Mesenchymal stem cell (in vitro differentiated cells and primary cell): Measurements from ENCODE around the gene SAMD7.

Experiments used
- DNase-seq: peaks from one replicate; pipeline ENCODE4 v3.0.0-alpha.2; 2013
- H2AFZ ChIP-seq: one replicate; pipeline ENCODE4 v1.6.1; 2013; ENCODE audit warnings: low read depth, mild to moderate bottlenecking, control low read depth, inconsistent platforms, low read length, moderate library complexity
- H2AK5ac ChIP-seq: 2 replicates; pipeline ENCODE4 v1.6.1; 2013; ENCODE audit warnings: low read length, moderate library complexity, mild to moderate bottlenecking, inconsistent platforms; ENCODE audit not compliant: severe bottlenecking
- H2BK120ac ChIP-seq: one replicate; pipeline ENCODE4 v1.6.1; 2013; ENCODE audit warnings: low read depth, mild to moderate bottlenecking, inconsistent platforms, low read length, moderate library complexity
- H2BK12ac ChIP-seq, 2 experiments: one replicate each; pipeline ENCODE4 v1.6.1; 2013; ENCODE audit warnings: inconsistent platforms in 2 of 2, low read length in 2 of 2, mild to moderate bottlenecking in 2 of 2, moderate library complexity in 2 of 2, control low read depth in 1 of 2
- H2BK15ac ChIP-seq: one replicate; pipeline ENCODE4 v1.6.1; 2013; ENCODE audit warnings: mild to moderate bottlenecking, low read depth, inconsistent platforms; ENCODE audit not compliant: poor library complexity, severe bottlenecking
- H2BK5ac ChIP-seq: 2 replicates; pipeline ENCODE4 v1.6.1; 2013; ENCODE audit warnings: low read depth, mild to moderate bottlenecking, low read length, control low read depth, inconsistent platforms; ENCODE audit not compliant: poor library complexity, severe bottlenecking
- H3K14ac ChIP-seq, 2 experiments: one replicate each; pipeline ENCODE4 v1.6.1; 2013; ENCODE audit warnings: inconsistent platforms in 2 of 2, low read length in 2 of 2, control low read depth in 1 of 2, mild to moderate bottlenecking in 1 of 2, moderate library complexity in 1 of 2
- H3K18ac ChIP-seq, 2 experiments: one replicate each; pipeline ENCODE4 v1.6.1; 2013; ENCODE audit warnings: inconsistent platforms in 2 of 2, low read length in 2 of 2, control low read depth in 1 of 2, low read depth in 1 of 2, mild to moderate bottlenecking in 1 of 2
- H3K23ac ChIP-seq, 2 experiments: one replicate each; pipeline ENCODE4 v1.6.1; 2013; ENCODE audit warnings: inconsistent platforms in 2 of 2, low read length in 2 of 2, mild to moderate bottlenecking in 2 of 2, moderate library complexity in 2 of 2, control low read depth in 1 of 2
- H3K27ac ChIP-seq: 2 replicates; pipeline ENCODE4 v1.5.1; 2013; ENCODE audit warnings: mild to moderate bottlenecking, moderate library complexity, low read length, control low read depth, inconsistent platforms; ENCODE audit not compliant: poor library complexity, severe bottlenecking
- H3K27me3 ChIP-seq, 2 experiments: 2 replicates each; pipeline versions ENCODE4 v1.6.1 to v1.7.0; 2013; ENCODE audit warnings: low read length in 2 of 2, mild to moderate bottlenecking in 2 of 2, moderate library complexity in 2 of 2, control low read depth in 1 of 2, inconsistent platforms in 1 of 2; ENCODE audit not compliant: control insufficient read depth in 1 of 2, insufficient read depth in 1 of 2
- H3K36me3 ChIP-seq, 2 experiments: 2 replicates each; pipeline versions ENCODE4 v1.6.1 to v1.7.0; 2013; ENCODE audit warnings: low read length in 2 of 2, control low read depth in 1 of 2, inconsistent platforms in 1 of 2, low read depth in 1 of 2, mild to moderate bottlenecking in 1 of 2; ENCODE audit not compliant: insufficient read depth in 2 of 2, control insufficient read depth in 1 of 2
- H3K4ac ChIP-seq, 2 experiments: one replicate each; pipeline ENCODE4 v1.6.1; 2013; ENCODE audit warnings: inconsistent platforms in 2 of 2, low read length in 2 of 2, mild to moderate bottlenecking in 2 of 2, moderate library complexity in 2 of 2, control low read depth in 1 of 2, low read depth in 1 of 2
- H3K4me1 ChIP-seq: 2 replicates; pipeline ENCODE4 v1.6.1; 2013; ENCODE audit warnings: low read depth, low read length, control low read depth; ENCODE audit not compliant: control insufficient read depth, insufficient read depth
- H3K4me2 ChIP-seq: 2 replicates; pipeline ENCODE4 v1.6.1; 2013; ENCODE audit warnings: low read length, mild to moderate bottlenecking, inconsistent platforms; ENCODE audit not compliant: poor library complexity, severe bottlenecking
- H3K4me3 ChIP-seq, 2 experiments: 2 replicates each; pipeline versions ENCODE4 v1.5.1 to v1.7.0; 2013; ENCODE audit warnings: low read length in 2 of 2, mild to moderate bottlenecking in 2 of 2, control low read depth in 1 of 2, low read depth in 1 of 2; ENCODE audit not compliant: insufficient read depth in 1 of 2
- H3K79me1 ChIP-seq: replicated peaks from 2 replicates; pipeline ENCODE4 v1.6.1; 2013; ENCODE audit warnings: mild to moderate bottlenecking, control low read depth, low read length, inconsistent platforms; ENCODE audit not compliant: poor library complexity, severe bottlenecking
- H3K9ac ChIP-seq: 2 replicates; pipeline ENCODE4 v1.7.0; 2013; ENCODE audit warnings: mild to moderate bottlenecking, low read length, moderate library complexity
- H3K9me3 ChIP-seq: 2 replicates; pipeline ENCODE4 v1.7.0; 2013; ENCODE audit warnings: mild to moderate bottlenecking, low read length; ENCODE audit not compliant: control insufficient read depth
- H4K8ac ChIP-seq: one replicate; pipeline ENCODE4 v1.6.1; 2013; ENCODE audit warnings: inconsistent platforms, mild to moderate bottlenecking, low read length, moderate library complexity
- H4K91ac ChIP-seq: one replicate; pipeline ENCODE4 v1.6.1; 2013; ENCODE audit warnings: mild to moderate bottlenecking, low read length, inconsistent platforms
- WGBS: methylation state at CpG from one replicate; pipeline ENCODE4 v1.1.7; 2013; ENCODE audit warnings: mixed read lengths; 5-methylcytosine and 5-hydroxymethylcytosine counted together

The SAMD7 gene

GRCh38 chr3:169969174-169970095 is 58.1 kb downstream of the SAMD7 start:
- no peak overlapping the region for H2BK15ac ChIP-seq
- no peak overlapping the region for H4K8ac ChIP-seq

GRCh38 chr3:169970847-169971246 is 59.5 kb downstream of the SAMD7 start:
- Histone ChIP-seq H3K27me3 (no peaks in the 10 kb centered on the region), H2BK12ac (no peak overlapping the region), H2AFZ (no peak overlapping the region), H3K14ac (no peak overlapping the region), H2AK5ac (no peak overlapping the region), H3K18ac (no peak overlapping the region), H2BK120ac (no peak overlapping the region), H3K36me3 (peaks cover 3 to 32% of the 10 kb centered on the region in 2 experiments), H3K9ac (no peak overlapping the region), H2BK5ac (no peak overlapping the region), H3K9me3 (no peaks in the 10 kb centered on the region), H3K4me1 (peaks cover 2% of the 10 kb centered on the region), H3K4ac (no peak overlapping the region), H4K8ac (no peak overlapping the region), H3K23ac (no peak overlapping the region), H4K91ac (no peak overlapping the region), H3K27ac (no peak overlapping the region), H3K79me1 (peaks cover 2% of the 10 kb centered on the region), H3K4me3 (no peak overlapping the region), H3K4me2 (no peak overlapping the region), H2BK15ac (no peak overlapping the region)
- WGBS: 89% methylated on average over 1 of the region's 1 CpG
- DNase-seq: no peak

More at GRCh38 chr3:169969174-169970095, 58.1 kb downstream of the SAMD7 start:
- Histone ChIP-seq H2BK5ac (no peak overlapping the region), H3K27me3 (no peaks in the 10 kb centered on the region), H2AFZ (no peak overlapping the region), H3K4ac (no peak overlapping the region), H2BK120ac (no peak overlapping the region), H2AK5ac (no peak overlapping the region), H3K4me2 (no peak overlapping the region), H3K9ac (peak overlapping the region; percentile 97), H4K91ac (no peak overlapping the region), H3K9me3 (no peaks in the 10 kb centered on the region), H3K4me1 (peaks cover 2% of the 10 kb centered on the region), H3K36me3 (peaks cover 3 to 21% of the 10 kb centered on the region in 2 experiments), H3K79me1 (peaks cover 2% of the 10 kb centered on the region), H3K18ac (no peak overlapping the region), H3K4me3 (peak overlapping the region in 1 of 2 experiments; percentile 98), H3K23ac (no peak overlapping the region), H3K27ac (no peak overlapping the region), H2BK12ac (no peak overlapping the region), H3K14ac (no peak overlapping the region)
- 85% methylated on average over 4 of the region's 5 CpGs for WGBS
- no peak for DNase-seq

GRCh38 chr3:169971522-169971921 is 60.1 kb downstream of the SAMD7 start:
- no peak overlapping the region for H4K91ac ChIP-seq
- no peak overlapping the region for H2BK15ac ChIP-seq
- H3K4me3 ChIP-seq: no peak overlapping the region
- no peak overlapping the region for H4K8ac ChIP-seq
- no peak overlapping the region for H2BK12ac ChIP-seq
- no peaks in the 10 kb centered on the region for H3K9me3 ChIP-seq
- no peak for DNase-seq
- H2BK5ac ChIP-seq: no peak overlapping the region
- H2AK5ac ChIP-seq: no peak overlapping the region
- H2AFZ ChIP-seq: no peak overlapping the region
- no peak overlapping the region for H2BK120ac ChIP-seq
- H3K27ac ChIP-seq: no peak overlapping the region
- WGBS: 100% methylated on average over 1 of the region's 2 CpGs
- H3K4me2 ChIP-seq: no peak overlapping the region
- H3K4ac ChIP-seq: no peak overlapping the region
- H3K14ac ChIP-seq: no peak overlapping the region
- no peak overlapping the region for H3K9ac ChIP-seq
- no peak overlapping the region for H3K23ac ChIP-seq
- no peak overlapping the region for H3K18ac ChIP-seq
- H3K36me3 ChIP-seq: peaks cover 6 to 38% of the 10 kb centered on the region in 2 experiments
- H3K27me3 ChIP-seq: no peaks in the 10 kb centered on the region
- peaks cover 5% of the 10 kb centered on the region for H3K79me1 ChIP-seq
- H3K4me1 ChIP-seq: peaks cover 2% of the 10 kb centered on the region

- no peak overlapping the region for H3K18ac ChIP-seq
- H2BK120ac ChIP-seq: no peak overlapping the region
- no peaks in the 10 kb centered on the region for H3K4me1 ChIP-seq
- DNase-seq: peak; percentile 71
- H3K4ac ChIP-seq: no peak overlapping the region
- H3K27me3 ChIP-seq: no peaks in the 10 kb centered on the region
- H3K4me2 ChIP-seq: no peak overlapping the region
- no peak overlapping the region for H3K14ac ChIP-seq
- H2BK12ac ChIP-seq: no peak overlapping the region
- no peak overlapping the region for H2BK5ac ChIP-seq
- H4K91ac ChIP-seq: no peak overlapping the region
- H3K9me3 ChIP-seq: no peaks in the 10 kb centered on the region
- peaks cover 12 to 99% of the 10 kb centered on the region in 2 experiments for H3K36me3 ChIP-seq
- H3K27ac ChIP-seq: no peak overlapping the region
- no peak overlapping the region for H2AFZ ChIP-seq
- no peak overlapping the region for H4K8ac ChIP-seq
- no peak overlapping the region for H2AK5ac ChIP-seq
- no peak overlapping the region for H2BK15ac ChIP-seq
- 0% methylated on average over 1 of the region's 2 CpGs for WGBS
- H3K79me1 ChIP-seq: peaks cover 20% of the 10 kb centered on the region
- H3K23ac ChIP-seq: no peak overlapping the region
- H3K4me3 ChIP-seq: no peak overlapping the region
- no peak overlapping the region for H3K9ac ChIP-seq
These were observed 68.7 kb downstream of the SAMD7 start for GRCh38 chr3:169980055-169980454.
